NCI-H446 treated with DMSO at 0.1 percent for 48 hours (cell line): ENCODE data around the gene DOCK2.

Experiments
- DNase-seq: peaks from one replicate; lab custom pipeline; 2025; lab: John Stamatoyannopoulos, UW

The DOCK2 gene

DNA sequence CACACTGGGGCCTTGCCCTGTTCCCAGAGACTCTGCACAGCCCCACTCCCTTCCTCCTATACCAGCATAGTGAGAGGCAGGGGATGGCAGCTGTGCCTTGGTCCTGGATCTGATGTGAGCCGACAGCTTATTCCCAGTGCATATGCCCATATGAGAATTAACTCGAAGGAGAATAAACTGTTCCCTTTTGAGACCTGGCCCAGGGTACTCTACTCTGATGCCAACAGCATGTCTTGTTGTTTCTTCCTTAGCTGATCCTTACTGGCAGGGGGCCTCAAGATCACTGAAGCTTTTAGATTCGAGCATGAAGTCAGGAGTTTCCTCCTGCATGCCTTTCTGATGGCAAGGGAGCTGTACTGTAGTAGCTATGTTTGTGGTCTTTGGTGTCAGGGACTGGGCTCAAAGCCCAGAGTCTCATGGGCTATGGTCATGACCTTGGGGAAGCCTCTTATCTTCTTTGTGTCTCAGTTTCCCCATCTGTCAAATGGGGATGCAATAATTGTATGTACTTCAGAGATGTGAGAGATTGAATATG lies 57.1 kb downstream of the DOCK2 start:
- no peak for DNase-seq

- no peak for DNase-seq
Observed at GRCh38 chr5:169695025-169695625, 58.0 kb downstream of the DOCK2 start.

DNA sequence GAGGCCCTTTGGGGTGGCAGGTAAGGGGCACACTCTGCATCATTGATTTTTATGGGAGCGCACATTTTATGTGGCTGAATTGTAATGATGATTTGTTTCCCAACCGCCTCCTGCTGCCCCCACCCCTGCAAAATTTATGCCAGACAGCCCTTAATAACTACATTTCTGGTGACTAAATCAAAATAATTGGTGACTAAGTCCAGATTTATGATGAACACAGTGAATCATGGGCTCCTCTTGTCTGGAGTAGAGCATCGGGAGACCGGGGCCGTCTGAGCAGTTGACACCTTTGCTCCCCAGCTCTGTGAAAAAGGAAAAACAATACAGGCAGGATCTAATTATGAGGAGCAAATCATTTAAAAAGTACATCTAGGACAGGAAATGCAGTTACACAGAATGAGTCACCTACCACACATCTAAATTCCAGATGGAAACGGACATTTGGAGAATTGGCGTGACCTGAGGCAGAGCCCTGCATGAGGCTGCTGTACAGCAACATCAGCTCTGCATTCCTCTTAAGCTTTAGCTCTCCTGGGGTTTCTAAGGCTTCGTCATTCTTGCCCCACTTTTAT lies 58.9 kb downstream of the DOCK2 start:
- DNase-seq = no peak

GRCh38 chr5:169696621-169697510 lies 59.8 kb downstream of the DOCK2 start:
- no peak for DNase-seq

DNA sequence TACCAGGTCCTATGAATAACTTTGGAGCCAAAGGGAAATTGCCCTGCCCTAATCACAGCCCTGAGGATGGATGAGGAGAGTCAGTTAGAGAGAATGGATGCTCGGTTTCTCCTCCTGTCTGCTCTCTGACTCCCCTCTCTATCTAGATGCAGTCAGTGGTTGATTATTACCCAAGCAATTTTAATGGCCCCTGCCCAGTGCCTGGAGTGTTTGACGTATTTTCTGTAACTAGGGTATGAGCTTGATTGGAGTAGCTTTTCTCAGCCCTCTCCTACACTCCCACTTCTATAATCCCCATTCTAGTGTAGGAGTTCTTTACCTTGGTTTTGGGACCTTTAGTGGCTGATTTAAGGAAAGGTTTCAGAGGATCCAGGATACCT lies 60.4 kb downstream of the DOCK2 start:
- no peak for DNase-seq

DNA sequence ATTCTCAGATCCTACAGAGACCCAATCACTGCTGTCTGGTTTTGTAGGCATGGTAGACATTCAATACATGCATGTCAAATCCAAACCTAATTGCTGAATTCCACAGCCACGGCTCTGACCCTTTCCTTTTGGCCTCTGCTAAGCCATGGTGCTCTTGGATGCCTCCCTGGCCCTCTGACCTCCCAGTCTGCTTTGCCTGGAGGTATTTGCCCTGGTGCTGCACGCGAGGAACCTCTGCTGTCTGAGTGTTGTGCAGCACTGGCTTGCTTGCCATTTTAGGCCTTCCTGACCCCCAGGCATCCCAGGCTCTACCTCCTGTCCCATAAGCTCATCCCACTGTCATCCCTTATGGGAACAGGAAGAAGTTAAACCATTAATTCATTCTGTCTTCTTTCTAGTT lies 60.9 kb downstream of the DOCK2 start:
- DNase-seq = no peak

DNA sequence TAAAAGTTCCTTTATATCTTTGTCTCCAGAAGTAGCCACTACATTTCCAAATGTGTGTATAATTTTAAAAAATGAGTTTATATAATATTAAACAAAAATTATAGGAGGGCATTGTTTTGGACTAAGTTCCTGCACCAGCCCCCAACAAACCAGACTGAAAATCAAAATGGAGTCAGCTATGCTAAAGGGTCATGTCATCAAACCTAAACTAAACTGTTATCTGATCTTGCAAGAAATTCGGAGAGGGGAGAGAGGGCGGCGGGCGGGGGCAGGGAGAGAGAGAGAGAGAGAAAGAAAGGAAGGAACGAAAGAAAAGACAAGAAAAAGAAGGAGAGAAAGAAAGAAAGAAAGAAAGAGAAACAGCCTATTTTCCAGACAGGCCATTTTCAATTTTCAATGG lies 63.5 kb downstream of the DOCK2 start:
- DNase-seq = no peak

DNA sequence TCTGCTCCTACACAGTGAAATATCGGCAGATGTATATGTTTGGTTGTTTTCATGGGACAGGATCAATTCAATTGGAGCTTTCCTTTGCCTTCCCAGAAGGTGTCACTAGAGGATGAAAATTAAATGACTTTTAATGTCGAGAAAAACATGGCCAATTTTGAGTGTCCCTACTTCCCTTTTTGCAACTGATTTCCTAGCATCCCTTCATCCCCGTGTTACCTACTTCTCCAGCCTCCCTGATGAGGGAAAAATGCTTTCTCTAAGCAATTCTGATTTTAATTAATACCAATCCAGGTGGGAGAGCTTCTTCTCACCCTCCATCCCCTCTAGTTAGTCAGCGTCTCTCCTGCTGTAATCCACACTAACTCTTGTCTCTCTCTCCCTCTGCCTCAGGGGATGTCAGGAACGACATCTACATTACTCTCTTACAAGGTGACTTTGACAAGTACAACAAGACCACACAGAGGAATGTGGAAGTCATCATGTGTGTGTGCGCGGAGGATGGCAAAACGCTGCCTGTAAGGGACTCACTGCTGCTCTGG lies 64.9 kb downstream of the DOCK2 start:
- no peak for DNase-seq

DNA sequence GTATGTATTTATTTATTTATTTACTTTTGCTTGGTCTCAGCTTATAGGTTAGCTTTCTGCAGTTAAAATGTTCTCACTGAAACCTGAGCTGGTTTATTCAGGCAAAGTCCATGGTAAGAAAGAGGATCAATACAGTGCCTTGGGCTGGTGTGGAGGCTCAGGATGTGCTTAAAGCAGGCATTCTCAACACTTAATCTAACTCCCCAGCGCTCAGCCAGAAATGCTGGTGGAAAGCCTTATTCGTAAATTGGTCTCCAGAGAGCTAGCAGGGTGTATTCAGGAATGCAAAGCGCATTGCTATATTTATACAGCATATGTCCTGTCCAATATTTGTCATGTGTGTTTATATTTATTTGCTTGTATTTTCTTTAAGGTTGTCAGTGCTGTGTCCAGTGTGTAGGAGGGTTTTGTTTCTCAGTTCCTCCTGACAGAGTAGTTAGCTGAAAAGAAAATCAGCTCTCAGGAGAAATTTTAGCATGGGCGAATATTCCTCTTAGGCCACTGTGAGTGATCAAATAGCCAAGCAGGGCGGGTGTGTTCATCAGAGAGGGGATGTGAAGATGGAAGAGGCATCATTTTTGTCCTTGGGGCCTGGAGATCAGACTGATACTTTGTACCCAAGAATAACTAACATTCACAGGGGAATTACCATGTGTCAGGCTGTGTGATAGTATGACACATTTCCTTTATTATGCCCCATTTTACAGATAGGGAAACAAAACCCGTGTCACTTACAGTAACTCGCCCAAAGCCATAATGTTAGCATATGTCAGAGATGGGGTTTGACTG lies 65.8 kb downstream of the DOCK2 start:
- no peak for DNase-seq

DNA sequence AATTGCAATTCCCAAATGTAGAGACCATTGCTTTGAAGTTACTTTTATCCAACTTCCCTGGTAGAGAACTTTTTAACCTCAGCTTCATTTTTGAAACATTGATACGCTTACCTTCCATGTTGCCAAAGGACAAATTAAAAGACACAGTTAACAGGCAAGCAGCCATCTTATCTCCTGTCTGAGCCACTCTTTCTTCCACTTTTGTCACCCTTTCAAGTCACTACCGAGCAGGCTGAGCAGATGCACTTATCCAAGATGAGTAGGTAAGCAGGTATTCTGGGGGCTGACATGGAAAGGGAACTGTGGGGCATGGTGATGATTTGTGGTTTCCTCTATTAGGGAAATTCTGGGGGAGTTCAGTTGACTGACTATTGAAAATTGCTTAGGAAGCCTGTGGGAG lies 66.7 kb downstream of the DOCK2 start:
- no peak for DNase-seq

DNA sequence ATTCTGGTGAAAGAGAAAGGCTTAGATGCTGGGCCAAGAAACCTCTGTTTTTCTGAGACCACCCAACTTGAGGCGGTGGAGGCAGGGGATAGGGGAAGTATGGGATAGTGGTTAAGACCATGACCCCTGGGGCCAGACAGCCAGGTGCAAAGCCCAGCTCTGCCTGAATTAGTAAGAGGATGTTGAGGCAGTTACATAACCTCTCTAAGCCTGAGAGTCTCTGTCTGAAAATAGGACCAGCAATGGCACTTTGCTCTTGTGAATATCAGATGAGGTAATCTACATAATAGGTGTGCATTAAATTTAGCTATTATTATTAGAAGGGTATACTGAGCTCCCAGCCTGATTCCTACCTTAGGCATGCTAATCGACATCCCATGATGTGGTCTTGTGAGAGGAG lies 68.2 kb downstream of the DOCK2 start:
- no peak for DNase-seq

DNA sequence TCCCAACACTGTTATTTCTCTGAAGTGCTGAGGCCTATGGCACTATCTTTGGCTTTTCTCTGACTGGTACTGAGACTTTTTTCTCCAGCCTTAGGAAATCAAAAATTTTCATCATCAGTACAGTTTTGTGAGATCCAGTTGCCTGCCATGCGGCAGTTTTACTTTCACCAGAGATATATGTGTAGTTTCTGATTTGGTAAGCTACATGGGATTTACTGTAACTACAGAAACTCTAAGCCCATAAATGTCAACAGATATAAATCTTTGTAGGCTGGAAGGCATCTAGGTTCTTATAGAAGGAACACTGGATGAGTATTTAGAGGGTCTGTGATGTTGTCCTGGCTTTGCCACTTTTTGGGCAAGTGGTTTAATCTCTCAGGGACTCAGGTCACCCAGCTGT lies 69.0 kb downstream of the DOCK2 start:
- no peak for DNase-seq

- DNase-seq = no peak
Observed at GRCh38 chr5:169706758-169707450, 69.8 kb downstream of the DOCK2 start.

- no peak for DNase-seq
Observed at GRCh38 chr5:169707686-169708085, 70.6 kb downstream of the DOCK2 start.

GRCh38 chr5:169710675-169711074 lies 73.6 kb downstream of the DOCK2 start:
- no peak for DNase-seq

DNA sequence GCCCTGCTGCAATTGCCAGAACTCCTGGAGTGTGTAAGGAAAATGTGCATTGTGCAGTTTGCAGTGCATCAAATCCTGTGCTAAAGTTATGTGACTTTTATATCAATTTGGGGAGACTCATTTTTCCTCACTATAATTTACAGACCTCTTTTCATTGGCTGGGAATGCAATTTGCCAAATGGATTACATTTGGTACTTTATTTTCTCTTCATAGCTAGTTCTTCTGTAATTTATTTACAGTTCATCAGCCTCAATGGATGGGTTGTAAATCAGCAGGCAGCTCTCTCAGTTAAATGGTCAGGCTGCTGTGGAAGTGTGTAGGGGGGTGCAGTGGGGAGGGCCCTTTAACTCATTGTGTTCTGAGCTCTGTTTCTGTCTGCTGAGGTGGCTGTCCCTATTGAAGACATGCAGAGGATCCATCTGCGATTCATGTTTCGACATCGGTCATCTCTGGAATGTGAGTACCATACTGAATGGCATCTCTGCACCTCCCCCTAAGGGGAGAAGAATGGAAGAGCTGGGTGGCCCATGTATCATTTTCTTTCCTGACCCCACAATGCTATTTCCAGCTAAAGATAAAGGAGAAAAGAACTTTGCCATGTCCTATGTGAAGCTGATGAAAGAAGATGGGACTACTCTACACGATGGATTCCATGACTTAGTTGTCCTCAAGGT lies 74.6 kb downstream of the DOCK2 start:
- no peak for DNase-seq

- DNase-seq = no peak
Observed at GRCh38 chr5:169712428-169712827, 75.4 kb downstream of the DOCK2 start.

DNA sequence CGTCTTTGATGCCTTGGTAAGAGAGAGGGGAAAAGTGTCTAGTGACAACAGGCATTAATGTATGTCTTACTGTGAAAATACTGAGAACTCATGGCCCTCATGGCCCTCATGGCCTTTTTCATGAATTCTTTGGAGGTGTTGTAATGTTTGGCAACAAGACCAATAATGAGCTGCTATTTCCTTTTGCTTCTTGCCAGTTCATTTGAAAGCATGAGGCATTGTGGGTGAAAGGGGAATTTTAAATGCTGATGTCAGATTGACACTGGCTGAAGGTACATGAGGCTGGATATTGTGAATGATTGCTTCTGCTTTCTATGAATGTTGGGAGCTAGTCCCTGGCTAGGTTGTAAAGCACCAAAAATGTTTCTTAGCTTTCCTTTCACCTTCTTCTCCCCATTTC lies 79.2 kb downstream of the DOCK2 start:
- no peak for DNase-seq

DNA sequence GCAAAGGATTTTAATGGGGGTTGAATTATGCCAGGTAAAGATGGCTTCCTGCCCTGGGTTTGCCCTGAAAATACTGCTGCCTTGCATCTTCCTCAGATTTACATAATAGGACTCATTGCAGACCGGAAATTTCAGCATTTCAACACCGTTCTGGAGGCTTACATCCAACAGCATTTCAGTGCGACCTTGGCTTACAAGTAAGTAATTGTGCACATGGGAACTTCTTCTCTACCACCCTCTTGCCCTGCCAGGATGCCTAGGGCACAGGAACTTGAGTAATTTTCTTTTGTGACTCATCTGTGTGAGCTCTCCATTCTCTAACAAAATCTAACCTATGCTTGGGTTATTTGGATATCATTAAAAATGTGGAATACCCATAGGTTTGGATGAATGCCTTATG lies 80.2 kb downstream of the DOCK2 start:
- no peak for DNase-seq

DNA sequence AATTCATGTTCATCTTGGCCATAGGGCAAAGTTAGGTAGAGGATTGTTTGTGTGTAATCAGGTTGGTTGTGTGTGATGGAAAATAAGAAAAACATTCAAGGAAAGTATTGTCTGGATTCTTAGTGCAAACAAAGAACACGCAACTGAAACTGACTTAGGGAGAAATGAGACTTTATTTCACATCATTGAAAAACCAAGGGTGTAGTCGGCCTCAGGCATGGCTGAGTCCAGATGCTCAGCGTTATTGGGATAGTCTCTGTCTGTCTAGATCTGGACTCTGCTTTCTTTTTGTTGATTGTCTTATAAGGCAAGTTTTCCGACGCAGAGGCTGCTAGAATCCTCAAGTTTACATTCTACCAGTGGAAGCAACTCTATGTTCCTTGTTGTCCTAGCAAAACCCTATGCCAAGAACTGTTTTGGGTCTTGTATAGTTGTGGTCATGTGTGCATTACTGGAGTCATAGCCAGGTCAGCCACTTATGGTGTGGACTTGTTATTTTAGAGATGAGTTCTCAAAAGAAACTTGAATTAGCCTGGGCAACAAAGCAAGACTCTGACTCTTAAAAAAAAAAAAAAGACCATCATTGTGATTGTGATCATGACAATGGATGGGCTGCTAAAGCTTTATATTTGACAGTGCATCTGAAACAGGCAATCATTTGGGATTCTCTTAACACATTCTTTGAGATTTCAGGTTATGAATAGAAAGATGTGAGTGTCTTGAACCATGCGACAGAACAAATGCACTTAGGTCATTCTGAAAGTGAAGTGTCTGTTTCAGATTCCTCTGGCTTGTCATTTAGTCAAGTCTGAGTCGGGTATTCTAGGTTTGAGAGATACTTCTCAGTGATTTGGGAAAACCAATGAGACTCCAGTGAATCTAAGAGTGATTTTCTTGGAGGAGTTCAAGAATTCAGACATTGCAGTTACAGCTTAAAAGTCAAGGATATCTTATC lies 82.6 kb downstream of the DOCK2 start:
- DNase-seq = no peak
